DND-41 (cell line): ENCODE measurements around the gene OPN5.

Experiments used
- EZH2 ChIP-seq: IDR thresholded peaks from 3 replicates; pipeline ENCODE4 v1.6.1; 2012; ENCODE audit warnings: borderline replicate concordance, low read depth, mild to moderate bottlenecking, moderate library complexity, low read length, inconsistent platforms; ENCODE audit not compliant: severe bottlenecking
- TF ChIP-seq, protein P1 (sequence below): IDR thresholded peaks from 2 replicates; pipeline ENCODE4 v1.5.1; 2012; ENCODE audit warnings: borderline replicate concordance, low read length, moderate library complexity, mild to moderate bottlenecking; ENCODE audit not compliant: poor library complexity, severe bottlenecking; ENCODE audit errors: extremely low read depth

DNA sequence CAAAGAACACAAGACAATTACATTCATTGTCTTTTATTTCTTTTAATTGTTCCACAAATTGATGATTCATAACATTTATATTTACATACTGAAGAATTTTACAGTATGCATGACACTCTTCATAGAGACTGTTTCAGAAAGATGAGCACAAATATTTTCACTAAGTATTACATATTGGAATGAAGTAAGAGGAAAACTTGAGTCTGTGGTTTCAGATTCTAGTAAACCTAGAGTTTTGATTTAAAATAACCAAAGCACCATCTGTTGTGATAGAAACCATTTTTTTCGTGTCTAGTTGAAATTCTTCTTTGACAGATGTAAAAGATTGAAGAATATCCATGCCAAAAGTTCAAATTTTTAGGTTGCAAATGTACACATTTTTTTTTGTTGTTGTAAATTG lies 32.1 kb upstream of the OPN5 start:
- TF ChIP-seq, protein P1, sequence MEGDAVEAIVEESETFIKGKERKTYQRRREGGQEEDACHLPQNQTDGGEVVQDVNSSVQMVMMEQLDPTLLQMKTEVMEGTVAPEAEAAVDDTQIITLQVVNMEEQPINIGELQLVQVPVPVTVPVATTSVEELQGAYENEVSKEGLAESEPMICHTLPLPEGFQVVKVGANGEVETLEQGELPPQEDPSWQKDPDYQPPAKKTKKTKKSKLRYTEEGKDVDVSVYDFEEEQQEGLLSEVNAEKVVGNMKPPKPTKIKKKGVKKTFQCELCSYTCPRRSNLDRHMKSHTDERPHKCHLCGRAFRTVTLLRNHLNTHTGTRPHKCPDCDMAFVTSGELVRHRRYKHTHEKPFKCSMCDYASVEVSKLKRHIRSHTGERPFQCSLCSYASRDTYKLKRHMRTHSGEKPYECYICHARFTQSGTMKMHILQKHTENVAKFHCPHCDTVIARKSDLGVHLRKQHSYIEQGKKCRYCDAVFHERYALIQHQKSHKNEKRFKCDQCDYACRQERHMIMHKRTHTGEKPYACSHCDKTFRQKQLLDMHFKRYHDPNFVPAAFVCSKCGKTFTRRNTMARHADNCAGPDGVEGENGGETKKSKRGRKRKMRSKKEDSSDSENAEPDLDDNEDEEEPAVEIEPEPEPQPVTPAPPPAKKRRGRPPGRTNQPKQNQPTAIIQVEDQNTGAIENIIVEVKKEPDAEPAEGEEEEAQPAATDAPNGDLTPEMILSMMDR: no peak
- TF ChIP-seq EZH2: no peak
